Epidermal melanocyte (primary cell): ENCODE measurements around the gene TTC28.
"Not testable (repeated sequence)": the region's sequence is repeated elsewhere in the genome, so short reads cannot be mapped to it uniquely, and the experiment has no call there.

Experiments
- DNase-seq: peaks from one replicate; pipeline ENCODE4 v3.0.0; 2011; ENCODE audit warnings: low spot score; ENCODE audit not compliant: insufficient read length

The TTC28 gene

GRCh38 chr22:28491289-28491688, 188.4 kb downstream of the TTC28 start:
- DNase-seq: not testable (repeated sequence)

- no peak for DNase-seq
These were observed 190.8 kb downstream of the TTC28 start for GRCh38 chr22:28488825-28489224.

GRCh38 chr22:28484662-28485061, 195.0 kb downstream of the TTC28 start:
- DNase-seq: no peak

- no peak for DNase-seq
These were observed 197.9 kb downstream of the TTC28 start for GRCh38 chr22:28481725-28482124.

- no peak for DNase-seq
These were observed 199.5 kb downstream of the TTC28 start for GRCh38 chr22:28480000-28480715.

- DNase-seq: no peak
These were observed 201.1 kb downstream of the TTC28 start for GRCh38 chr22:28478564-28478963.

- DNase-seq: no peak
These were observed 202.1 kb downstream of the TTC28 start for GRCh38 chr22:28477556-28477955.

GRCh38 chr22:28474330-28474729, 205.3 kb downstream of the TTC28 start:
- no peak for DNase-seq

GRCh38 chr22:28473258-28473657, 206.4 kb downstream of the TTC28 start:
- no peak for DNase-seq

- not testable (repeated sequence) for DNase-seq
These were observed 212.6 kb downstream of the TTC28 start for GRCh38 chr22:28467055-28467454.

- no peak for DNase-seq
These were observed 213.2 kb downstream of the TTC28 start for GRCh38 chr22:28466399-28466798.

GRCh38 chr22:28465841-28466240, 213.8 kb downstream of the TTC28 start:
- DNase-seq: no peak

- no peak for DNase-seq
These were observed 215.5 kb downstream of the TTC28 start for GRCh38 chr22:28464127-28464526.

- not testable (repeated sequence) for DNase-seq
These were observed 216.2 kb downstream of the TTC28 start for GRCh38 chr22:28463408-28463807.

GRCh38 chr22:28462901-28463300, 216.7 kb downstream of the TTC28 start:
- no peak for DNase-seq

GRCh38 chr22:28462041-28462440, 217.6 kb downstream of the TTC28 start:
- no peak for DNase-seq

- DNase-seq: no peak
These were observed 225.1 kb downstream of the TTC28 start for GRCh38 chr22:28454431-28455064.

- DNase-seq: no peak
These were observed 229.5 kb downstream of the TTC28 start for GRCh38 chr22:28450109-28450508.

- DNase-seq: no peak
These were observed 230.6 kb downstream of the TTC28 start for GRCh38 chr22:28449041-28449440.

GRCh38 chr22:28448625-28449024, 231.0 kb downstream of the TTC28 start:
- DNase-seq: no peak

GRCh38 chr22:28444659-28445058, 235.0 kb downstream of the TTC28 start:
- DNase-seq: no peak

- peak; percentile 67 for DNase-seq
These were observed 236.1 kb downstream of the TTC28 start for GRCh38 chr22:28443526-28443876.
